ENCODE results near the gene CMTM2. TPM values are rescaled to one million over a fixed set of nuclear protein-coding genes. Genes with fewer than 3 reads are reported as not detected.

CMTM2 gene
- total RNA-seq, 1 donor from 2014 or later: not detected

DNA sequence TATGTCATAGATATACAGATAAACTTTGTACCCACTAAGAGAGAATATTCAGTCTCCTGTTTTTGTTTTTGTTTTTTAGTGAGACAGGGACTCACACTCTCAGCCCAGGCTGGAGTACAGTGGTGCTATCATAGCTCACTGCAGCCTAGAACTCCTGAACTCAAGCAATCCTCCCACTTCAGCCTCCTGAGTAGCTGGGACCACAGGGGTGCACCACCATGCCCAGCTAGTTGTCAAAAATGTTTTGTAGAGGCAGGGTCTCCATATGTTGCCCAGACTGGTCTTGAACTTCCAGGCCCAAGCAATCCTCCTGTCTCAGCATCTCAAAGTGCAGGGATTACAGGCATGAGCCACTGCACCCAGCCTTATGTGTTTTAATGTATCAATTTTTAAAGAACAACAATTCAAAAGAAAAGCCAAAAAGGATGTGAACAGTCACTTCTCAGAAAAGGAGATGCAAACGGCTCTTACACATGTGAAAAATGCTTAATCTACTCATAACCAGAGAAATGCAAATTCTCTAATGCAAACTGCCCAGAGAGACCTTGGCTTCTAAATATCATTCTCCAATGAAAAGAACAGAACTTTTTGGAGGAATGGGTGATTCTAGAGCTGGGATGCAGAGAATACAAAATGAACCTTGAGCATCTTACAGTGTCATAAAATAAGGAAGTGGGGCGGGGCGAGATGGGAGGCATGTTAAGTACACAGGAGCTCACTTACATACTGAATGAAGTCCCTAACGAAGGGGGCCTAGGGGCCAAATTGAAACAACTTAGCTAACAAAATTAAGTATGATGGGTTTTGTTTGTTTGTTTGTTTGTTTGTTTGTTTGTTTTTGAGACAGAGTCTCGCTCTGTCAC, 18.0 kb downstream of the CMTM2 start:
- Mint-ChIP-seq H3K36me3 (ENCODE audit: low read depth, unreplicated experiment) (peaks cover 2% of the 10 kb centered on the region), H3K4me3 (ENCODE audit: unreplicated experiment) (no peak overlapping the region), H3K9me3 (ENCODE audit: unreplicated experiment) (no peaks in the 10 kb centered on the region), H3K27ac (ENCODE audit: unreplicated experiment) (no peak overlapping the region), H3K27me3 (ENCODE audit: low read depth, unreplicated experiment) (peaks cover 18% of the 10 kb centered on the region), H3K4me1 (ENCODE audit: low read depth, unreplicated experiment) (no peaks in the 10 kb centered on the region)
- DNase-seq (ENCODE audit: low read depth) (no peak), FAIRE-seq (no peak)
- no peaks in the 10 kb centered on the region for H3K27me3 ChIP-seq (ENCODE audit: insufficient read depth, low read length)
- H4K20me1 ChIP-seq (ENCODE audit: insufficient read depth, low read length): no peaks in the 10 kb centered on the region
- no peaks in the 10 kb centered on the region for H3K36me3 ChIP-seq (ENCODE audit: insufficient read depth, low read length)
- H3K4me2 ChIP-seq (ENCODE audit: low read length): no peak overlapping the region
- H3K27ac ChIP-seq (ENCODE audit: low read depth, low read length): no peak overlapping the region
- no peaks in the 10 kb centered on the region for H3K4me1 ChIP-seq (ENCODE audit: insufficient read depth, low read length)
- no peak for TF ChIP-seq EZH2 (IDR thresholded peaks at IDR 0.05; ENCODE audit: insufficient read depth, low read length)
- TF ChIP-seq, protein P1, sequence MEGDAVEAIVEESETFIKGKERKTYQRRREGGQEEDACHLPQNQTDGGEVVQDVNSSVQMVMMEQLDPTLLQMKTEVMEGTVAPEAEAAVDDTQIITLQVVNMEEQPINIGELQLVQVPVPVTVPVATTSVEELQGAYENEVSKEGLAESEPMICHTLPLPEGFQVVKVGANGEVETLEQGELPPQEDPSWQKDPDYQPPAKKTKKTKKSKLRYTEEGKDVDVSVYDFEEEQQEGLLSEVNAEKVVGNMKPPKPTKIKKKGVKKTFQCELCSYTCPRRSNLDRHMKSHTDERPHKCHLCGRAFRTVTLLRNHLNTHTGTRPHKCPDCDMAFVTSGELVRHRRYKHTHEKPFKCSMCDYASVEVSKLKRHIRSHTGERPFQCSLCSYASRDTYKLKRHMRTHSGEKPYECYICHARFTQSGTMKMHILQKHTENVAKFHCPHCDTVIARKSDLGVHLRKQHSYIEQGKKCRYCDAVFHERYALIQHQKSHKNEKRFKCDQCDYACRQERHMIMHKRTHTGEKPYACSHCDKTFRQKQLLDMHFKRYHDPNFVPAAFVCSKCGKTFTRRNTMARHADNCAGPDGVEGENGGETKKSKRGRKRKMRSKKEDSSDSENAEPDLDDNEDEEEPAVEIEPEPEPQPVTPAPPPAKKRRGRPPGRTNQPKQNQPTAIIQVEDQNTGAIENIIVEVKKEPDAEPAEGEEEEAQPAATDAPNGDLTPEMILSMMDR (IDR thresholded peaks at IDR 0.05; ENCODE audit: insufficient read depth, low read depth, low read length): no peak
- no peak overlapping the region for H2AFZ ChIP-seq (ENCODE audit: low read depth, low read length)
- no peak overlapping the region for H3K9ac ChIP-seq (ENCODE audit: low read length)
- no peak overlapping the region for H3K4me3 ChIP-seq (ENCODE audit: insufficient read depth, low read depth, low read length)
- H3K9me3 ChIP-seq (ENCODE audit: insufficient read depth, low read depth, low read length): peaks cover 4% of the 10 kb centered on the region
- no peaks in the 10 kb centered on the region for H3K79me2 ChIP-seq (ENCODE audit: insufficient read depth, low read length)

- H3K27me3 Mint-ChIP-seq (ENCODE audit: low read depth, unreplicated experiment): peaks cover 18% of the 10 kb centered on the region
- DNase-seq (ENCODE audit: low read depth): no peak
- no peak overlapping the region for H3K4me3 ChIP-seq (ENCODE audit: insufficient read depth, low read depth, low read length)
Observed at GRCh38 chr16:66598111-66598510, 18.8 kb downstream of the CMTM2 start.

More at GRCh38 chr16:66598111-66598510, 18.8 kb downstream of the CMTM2 start:
- H3K27ac Mint-ChIP-seq (ENCODE audit: unreplicated experiment): no peak overlapping the region
- H3K4me3 Mint-ChIP-seq (ENCODE audit: unreplicated experiment): no peak overlapping the region
- Histone ChIP-seq H3K27me3 (ENCODE audit: insufficient read depth, low read length) (no peaks in the 10 kb centered on the region), H3K27ac (ENCODE audit: low read depth, low read length) (no peak overlapping the region), H3K9me3 (ENCODE audit: insufficient read depth, low read depth, low read length) (peaks cover 4% of the 10 kb centered on the region), H2AFZ (ENCODE audit: low read depth, low read length) (no peak overlapping the region), H3K4me1 (ENCODE audit: insufficient read depth, low read length) (no peaks in the 10 kb centered on the region), H3K4me2 (ENCODE audit: low read length) (no peak overlapping the region), H3K9ac (ENCODE audit: low read length) (no peak overlapping the region), H3K36me3 (ENCODE audit: insufficient read depth, low read length) (no peaks in the 10 kb centered on the region), H3K79me2 (ENCODE audit: insufficient read depth, low read length) (no peaks in the 10 kb centered on the region), H4K20me1 (ENCODE audit: insufficient read depth, low read length) (no peaks in the 10 kb centered on the region)
- H3K36me3 Mint-ChIP-seq (ENCODE audit: low read depth, unreplicated experiment): peaks cover 2% of the 10 kb centered on the region
- H3K4me1 Mint-ChIP-seq (ENCODE audit: low read depth, unreplicated experiment): no peaks in the 10 kb centered on the region
- FAIRE-seq: no peak
- H3K9me3 Mint-ChIP-seq (ENCODE audit: unreplicated experiment): no peaks in the 10 kb centered on the region
- TF ChIP-seq EZH2 (IDR thresholded peaks at IDR 0.05; ENCODE audit: insufficient read depth, low read length): no peak
- TF ChIP-seq, protein P1 (IDR thresholded peaks at IDR 0.05; ENCODE audit: insufficient read depth, low read depth, low read length): no peak
